ENCODE results near the gene TMEM120A.
A peak's percentile ranks its signal among the peaks of the same experiment; 100 is the strongest.

TMEM120A gene

DNA sequence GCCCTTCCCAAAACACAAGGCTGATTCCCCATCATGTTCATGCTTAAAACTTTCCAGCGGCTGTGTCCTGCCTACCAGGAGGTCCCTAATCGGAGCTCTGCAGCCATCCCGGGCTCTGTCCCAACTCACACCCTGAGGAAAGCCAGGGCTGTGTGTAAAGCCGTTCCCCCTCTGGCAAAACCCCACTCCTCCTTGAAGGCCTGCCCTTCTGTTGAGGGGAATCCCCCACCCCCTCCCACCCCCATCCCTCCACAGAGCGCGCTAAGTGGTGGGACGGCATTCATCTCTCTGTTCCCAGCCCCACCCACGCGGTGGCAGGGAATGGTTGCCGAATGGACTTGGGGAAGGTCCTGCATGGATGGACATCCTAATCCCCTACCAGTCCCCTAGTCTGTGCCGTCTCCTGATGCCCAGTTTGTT is 667 bp upstream of the TMEM120A start:
- DNase-seq = no peak

GRCh38 chr7:75993689-75994387 is 557 bp downstream of the TMEM120A start:
- DNase-seq = peak; percentile 60

GRCh38 chr7:75992083-75992755 is 2.2 kb downstream of the TMEM120A start:
- peak; percentile 35 for DNase-seq

- peak; percentile 34 for DNase-seq
Observed at GRCh38 chr7:75991531-75992082, 2.8 kb downstream of the TMEM120A start.

DNA sequence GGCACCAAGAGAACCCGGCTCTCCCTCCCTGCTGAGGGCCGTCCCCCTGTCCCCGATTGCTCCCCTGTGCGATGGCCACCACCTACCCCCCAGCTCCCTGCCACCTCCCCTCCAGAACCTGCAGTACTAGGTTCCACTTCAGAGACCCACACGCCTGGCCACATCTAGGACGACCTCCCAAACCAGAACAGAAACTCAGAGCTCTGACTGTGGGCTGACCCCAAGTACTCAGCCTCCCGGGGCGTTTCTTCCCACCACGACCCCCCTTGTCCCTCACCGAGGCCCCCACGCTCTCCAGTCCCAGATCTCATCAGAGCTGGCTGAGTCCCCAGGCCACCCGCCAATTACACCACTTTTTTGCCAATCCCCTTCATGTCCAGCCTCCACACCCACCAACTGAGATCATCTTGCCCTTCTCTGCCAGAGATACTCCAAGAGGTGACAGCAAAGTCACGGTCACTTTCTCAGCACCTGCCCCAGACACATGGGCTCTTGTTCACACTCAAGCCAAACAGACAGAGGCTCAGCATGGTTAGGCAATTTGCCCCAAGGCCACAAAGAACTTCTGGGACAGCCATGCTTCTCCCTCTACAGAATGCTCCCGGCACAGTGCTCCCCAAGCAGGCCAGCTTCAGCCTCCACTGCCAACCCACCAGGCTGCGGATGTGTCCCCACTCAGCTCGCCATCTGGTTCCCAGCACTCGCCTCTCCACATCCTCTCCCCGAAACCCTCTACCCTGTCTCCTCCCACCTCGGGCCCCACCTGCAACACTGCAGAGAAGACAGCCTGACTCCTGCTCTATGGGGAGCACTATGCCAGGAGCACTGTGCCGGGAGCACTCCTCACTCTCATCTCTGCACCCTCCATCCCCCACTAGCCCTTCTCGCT is 4.7 kb downstream of the TMEM120A start:
- DNase-seq = peak; percentile 65

GRCh38 chr7:75988568-75989499 is 5.6 kb downstream of the TMEM120A start:
- DNase-seq = peak; percentile 40

GRCh38 chr7:75987805-75988567 is 6.4 kb downstream of the TMEM120A start:
- peak; percentile 12 for DNase-seq

DNA sequence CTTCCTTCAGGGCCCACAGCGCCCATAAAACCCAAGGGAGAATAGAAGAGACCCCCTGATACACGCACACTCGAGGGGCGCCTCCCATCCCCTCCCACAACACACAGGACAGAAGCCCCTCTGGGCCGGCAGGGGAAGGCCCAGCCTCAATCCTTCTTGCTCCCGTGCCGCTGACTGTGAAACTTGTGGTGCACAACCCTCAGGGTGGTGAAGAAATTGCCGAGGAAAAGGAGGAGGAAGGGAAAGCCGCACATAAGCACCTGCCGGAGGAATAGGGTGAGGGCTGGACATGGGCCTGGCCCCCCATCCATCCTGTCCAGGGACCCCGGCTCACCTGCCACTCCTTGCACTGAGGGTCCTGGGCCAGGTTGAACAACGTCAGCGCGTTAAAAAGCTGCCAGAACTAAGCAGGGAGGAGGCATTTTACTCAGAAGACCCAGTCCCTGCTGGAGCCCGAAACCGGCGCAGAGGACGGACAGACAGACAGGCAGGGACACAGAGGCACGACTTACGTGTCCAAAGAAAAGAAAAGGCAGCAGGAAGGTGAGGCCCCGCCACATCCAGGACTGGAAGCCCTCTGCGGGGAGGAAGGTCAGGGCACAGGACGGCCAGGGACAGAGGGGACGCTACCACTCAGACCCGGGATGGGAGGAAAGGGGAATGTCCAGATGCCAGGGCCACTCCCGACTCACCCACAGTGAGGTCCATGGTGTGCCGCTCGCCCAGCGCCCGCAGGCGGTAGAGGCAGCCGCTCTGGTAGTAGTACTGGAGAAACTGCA is 7.2 kb downstream of the TMEM120A start:
- peak; percentile 37 for DNase-seq

DNA sequence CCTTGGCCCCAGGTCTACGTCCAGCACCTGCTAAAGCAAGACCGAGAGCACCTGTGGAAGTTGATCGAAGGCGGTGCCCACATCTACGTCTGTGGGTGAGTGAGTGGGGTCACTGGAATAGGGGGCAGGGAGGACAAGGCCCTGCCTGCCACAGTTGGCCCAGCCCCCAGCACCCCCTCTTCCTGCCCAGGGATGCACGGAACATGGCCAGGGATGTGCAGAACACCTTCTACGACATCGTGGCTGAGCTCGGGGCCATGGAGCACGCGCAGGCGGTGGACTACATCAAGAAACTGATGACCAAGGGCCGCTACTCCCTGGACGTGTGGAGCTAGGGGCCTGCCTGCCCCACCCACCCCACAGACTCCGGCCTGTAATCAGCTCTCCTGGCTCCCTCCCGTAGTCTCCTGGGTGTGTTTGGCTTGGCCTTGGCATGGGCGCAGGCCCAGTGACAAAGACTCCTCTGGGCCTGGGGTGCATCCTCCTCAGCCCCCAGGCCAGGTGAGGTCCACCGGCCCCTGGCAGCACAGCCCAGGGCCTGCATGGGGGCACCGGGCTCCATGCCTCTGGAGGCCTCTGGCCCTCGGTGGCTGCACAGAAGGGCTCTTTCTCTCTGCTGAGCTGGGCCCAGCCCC is 8.1 kb downstream of the TMEM120A start:
- DNase-seq = peak; percentile 34

GRCh38 chr7:75985518-75986146 is 8.8 kb downstream of the TMEM120A start:
- DNase-seq = peak; percentile 44

DNA sequence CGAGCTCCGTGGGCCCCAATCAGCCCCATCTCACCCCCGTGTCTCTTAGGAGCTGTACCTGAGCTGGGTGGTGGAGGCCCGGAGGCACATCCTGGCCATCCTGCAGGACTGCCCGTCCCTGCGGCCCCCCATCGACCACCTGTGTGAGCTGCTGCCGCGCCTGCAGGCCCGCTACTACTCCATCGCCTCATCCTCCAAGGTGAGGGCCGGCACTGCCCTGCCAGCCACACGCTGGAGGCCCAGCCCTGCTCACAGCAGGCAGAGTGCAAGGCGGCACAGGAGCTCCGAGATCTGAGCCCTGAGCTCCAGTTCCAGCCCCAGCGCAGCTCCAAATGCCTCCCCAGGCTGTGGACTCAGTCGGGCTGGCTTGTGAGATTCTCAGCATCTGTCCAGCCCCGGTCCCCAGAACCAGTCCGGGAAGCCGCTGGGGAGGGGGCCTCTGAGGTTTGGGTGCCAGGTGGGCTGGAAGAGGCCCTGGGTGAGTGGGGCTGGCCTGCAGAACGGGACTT is 9.3 kb downstream of the TMEM120A start:
- DNase-seq = peak; percentile 45

- DNase-seq = peak; percentile 42
Observed at GRCh38 chr7:75984130-75985008, 10.0 kb downstream of the TMEM120A start.

- DNase-seq = no peak
Observed at GRCh38 chr7:75983471-75984129, 10.8 kb downstream of the TMEM120A start.

- DNase-seq = no peak
Observed at GRCh38 chr7:75982306-75983064, 11.9 kb downstream of the TMEM120A start.

DNA sequence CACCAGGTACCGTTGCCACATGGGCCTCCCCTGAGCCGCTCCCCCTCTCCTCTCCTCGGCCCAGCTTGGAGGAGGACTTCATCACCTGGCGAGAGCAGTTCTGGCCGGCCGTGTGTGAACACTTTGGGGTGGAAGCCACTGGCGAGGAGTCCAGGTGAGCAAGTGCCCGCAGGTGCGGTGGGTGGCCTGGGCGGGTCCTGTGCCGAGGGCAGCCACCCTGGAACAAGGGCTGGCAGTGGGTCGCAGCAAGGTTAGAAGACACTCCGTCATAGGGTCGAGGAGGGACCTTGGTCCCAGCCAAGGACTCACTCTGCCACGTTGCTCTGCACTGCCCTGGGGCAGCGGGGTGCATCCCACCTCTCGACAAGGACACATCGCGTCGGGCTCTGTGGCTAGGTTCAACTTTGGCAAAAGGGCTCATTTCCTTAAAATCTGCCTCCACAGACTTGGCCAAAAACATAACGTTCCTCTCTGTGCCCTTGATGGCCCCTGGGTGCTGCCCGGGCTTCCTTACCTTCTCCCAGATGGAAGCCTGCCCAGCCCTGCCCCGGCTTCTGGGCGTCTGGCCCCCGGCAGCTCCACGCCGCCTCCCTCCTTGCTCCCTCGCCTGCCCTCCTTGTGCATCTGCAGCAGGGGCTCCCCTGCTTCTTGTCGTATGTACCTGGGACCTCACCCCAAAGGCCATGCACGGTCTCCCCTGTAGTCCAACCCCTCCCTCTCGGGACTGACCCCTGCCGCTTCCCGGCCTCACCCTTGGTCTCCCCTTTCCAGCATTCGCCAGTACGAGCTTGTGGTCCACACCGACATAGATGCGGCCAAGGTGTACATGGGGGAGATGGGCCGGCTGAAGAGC is 12.7 kb downstream of the TMEM120A start:
- DNase-seq = no peak

GRCh38 chr7:75981203-75981452 is 13.3 kb downstream of the TMEM120A start:
- no peak for DNase-seq

Measured in right forelimb (tissue), 1 donor.